Muscle of leg (tissue), 11 donors: ENCODE measurements around the gene EXOG. TPM values are rescaled to one million over a fixed set of nuclear protein-coding genes. Genes with fewer than 3 reads are reported as not detected.

Source experiments
- DNase-seq: peaks from one replicate; pipeline ENCODE4 v3.0.0; 2013
- H3K27ac ChIP-seq: one replicate; pipeline ENCODE4 v1.5.1; 2013; ENCODE audit warnings: mild to moderate bottlenecking, low read length, control low read depth
- H3K27me3 ChIP-seq: one replicate; pipeline ENCODE4 v1.6.1; 2013; ENCODE audit warnings: low read length; ENCODE audit not compliant: control insufficient read depth, insufficient read depth
- H3K36me3 ChIP-seq: one replicate; pipeline ENCODE4 v1.6.1; 2013; ENCODE audit warnings: low read length; ENCODE audit not compliant: control insufficient read depth, insufficient read depth
- H3K4me1 ChIP-seq: one replicate; pipeline ENCODE4 v1.6.1; 2013; ENCODE audit warnings: low read length; ENCODE audit not compliant: control insufficient read depth, insufficient read depth
- H3K4me3 ChIP-seq: one replicate; pipeline ENCODE4 v1.5.1; 2013; ENCODE audit warnings: low read length, control low read depth
- H3K9me3 ChIP-seq: replicated peaks from 2 replicates; pipeline ENCODE4 v1.6.1; 2013; ENCODE audit warnings: low read depth, low read length; ENCODE audit not compliant: control insufficient read depth
- WGBS: methylation state at CpG from one replicate; pipeline ENCODE4 v1.1.5; 2013; ENCODE audit warnings: missing lambda C conversion rate; ENCODE audit not compliant: insufficient coverage; 5-methylcytosine and 5-hydroxymethylcytosine counted together
- polyA plus RNA-seq, 8 donors: library from polyadenylated mRNA; unstranded; fragments of 120-200 nt; gene quantifications; one replicate each; pipeline versions ENCODE4 v1.2.1 to v1.2.3, GENCODE V29; 2013; ENCODE audit warnings: inconsistent platforms in 1 of 8, low replicate concordance in 1 of 8; ENCODE audit not compliant: insufficient read length in 8 of 8, insufficient read depth in 1 of 8
- total RNA-seq: library from RNA; stranded (reverse); fragments of 120-200 nt; gene quantifications from one replicate; pipeline ENCODE4 v1.2.4, GENCODE V29; 2013

The EXOG gene
- total and polyA plus RNA-seq, 9 donors = 11.0 to 24.1 (median 15.6) TPM

DNA sequence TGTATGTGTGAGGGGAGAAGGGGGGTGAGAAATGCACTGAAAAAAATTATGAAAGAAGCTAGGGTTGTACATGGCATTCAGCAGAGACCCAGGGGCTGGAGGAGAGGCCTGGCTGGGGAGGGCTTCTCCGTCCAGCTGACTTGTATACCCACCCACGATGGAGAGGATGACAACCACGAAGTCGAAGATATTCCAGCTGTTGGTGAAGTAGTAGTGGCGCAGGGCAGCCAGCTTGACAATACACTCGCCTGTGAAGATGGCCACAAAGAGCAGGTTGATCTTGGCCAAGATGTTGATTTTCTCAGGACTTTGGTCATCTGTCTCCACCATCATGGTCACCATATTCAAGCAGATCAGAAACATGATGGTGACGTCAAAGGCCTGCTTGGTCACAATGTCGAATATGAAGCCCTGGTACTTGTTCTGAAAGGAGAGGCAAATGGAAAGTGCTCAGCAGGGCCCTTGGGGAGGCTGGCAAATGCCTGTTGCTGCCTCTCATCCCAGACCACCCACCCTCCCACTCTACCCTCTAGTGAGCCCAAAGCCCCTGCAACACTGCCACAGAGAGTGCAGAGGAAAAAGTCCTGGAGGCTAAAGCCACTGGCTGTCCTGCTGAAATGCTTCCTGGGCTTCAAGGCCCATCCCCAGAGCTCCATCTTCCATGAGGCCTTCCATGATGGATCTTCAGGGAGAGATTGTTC lies 58.1 kb downstream of the EXOG start:
- no peaks in the 10 kb centered on the region for H3K9me3 ChIP-seq
- DNase-seq = no peak
- no peaks in the 10 kb centered on the region for H3K27me3 ChIP-seq
- H3K4me3 ChIP-seq = no peak overlapping the region
- H3K4me1 ChIP-seq = no peaks in the 10 kb centered on the region
- no peaks in the 10 kb centered on the region for H3K36me3 ChIP-seq
- H3K27ac ChIP-seq = no peak overlapping the region
- WGBS = 90% methylated on average over 6 of the region's 8 CpGs

DNA sequence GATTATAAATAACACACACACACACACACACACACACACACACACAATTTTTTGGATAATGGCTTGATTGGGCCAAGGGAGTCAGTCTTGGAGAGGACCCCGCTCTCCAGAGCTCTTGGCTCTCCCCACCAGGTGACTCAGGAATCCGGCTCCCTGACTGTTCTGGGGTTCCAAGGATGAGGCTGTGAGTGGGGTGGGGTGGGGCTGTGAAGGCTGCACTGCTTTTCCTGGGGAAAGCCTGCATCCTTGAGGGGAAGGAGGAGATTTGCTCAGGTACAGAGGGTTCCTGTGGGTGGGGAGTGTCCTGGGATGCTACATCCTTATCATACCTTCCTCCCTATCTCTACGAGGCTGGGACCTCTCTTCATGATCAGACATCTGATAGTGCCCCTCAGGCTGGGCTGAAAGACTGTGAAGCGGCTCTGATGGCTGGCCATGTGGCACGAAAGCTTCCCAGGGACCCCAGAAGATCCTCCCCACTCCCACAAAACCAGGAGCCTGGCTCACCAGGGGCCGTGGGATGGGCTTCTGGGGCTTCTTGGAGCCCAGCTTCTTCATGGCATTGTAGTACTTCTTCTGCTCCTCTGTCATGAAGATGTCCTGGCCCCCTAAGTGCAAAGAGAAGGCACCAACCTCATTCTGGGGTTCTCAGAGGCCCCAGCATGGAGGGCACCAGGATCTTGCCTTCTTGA lies 59.2 kb downstream of the EXOG start:
- DNase-seq = no peak
- no peak overlapping the region for H3K4me3 ChIP-seq
- H3K36me3 ChIP-seq = no peaks in the 10 kb centered on the region
- H3K27ac ChIP-seq = no peak overlapping the region
- H3K27me3 ChIP-seq = no peaks in the 10 kb centered on the region
- no peaks in the 10 kb centered on the region for H3K9me3 ChIP-seq
- 88% methylated on average over 2 of the region's 6 CpGs for WGBS
- H3K4me1 ChIP-seq = no peaks in the 10 kb centered on the region

DNA sequence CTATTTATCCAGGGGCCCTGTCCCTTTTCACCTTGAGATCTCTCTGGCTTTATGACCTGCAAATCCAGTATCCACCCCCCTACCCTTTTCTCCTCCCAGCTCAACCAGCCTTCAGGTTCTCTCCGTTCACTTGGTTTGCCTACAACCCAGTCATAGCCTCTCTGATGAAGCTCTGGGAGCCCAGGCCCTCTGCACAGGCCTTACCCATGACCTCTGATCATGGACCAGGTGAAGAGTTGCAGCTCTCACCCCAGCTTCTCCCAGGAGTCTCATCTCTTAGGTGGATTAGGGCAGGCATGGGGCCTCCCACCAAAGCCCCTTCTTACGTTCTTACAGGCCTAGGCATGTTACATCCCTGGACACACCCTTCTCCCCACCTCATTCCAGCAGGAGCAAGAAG lies 59.8 kb downstream of the EXOG start:
- H3K9me3 ChIP-seq = no peaks in the 10 kb centered on the region
- no peak overlapping the region for H3K4me3 ChIP-seq
- H3K36me3 ChIP-seq = no peaks in the 10 kb centered on the region
- WGBS = no CpG with 5 or more reads among the region's 2 CpGs
- no peak overlapping the region for H3K27ac ChIP-seq
- no peak for DNase-seq
- no peaks in the 10 kb centered on the region for H3K4me1 ChIP-seq
- H3K27me3 ChIP-seq = no peaks in the 10 kb centered on the region

DNA sequence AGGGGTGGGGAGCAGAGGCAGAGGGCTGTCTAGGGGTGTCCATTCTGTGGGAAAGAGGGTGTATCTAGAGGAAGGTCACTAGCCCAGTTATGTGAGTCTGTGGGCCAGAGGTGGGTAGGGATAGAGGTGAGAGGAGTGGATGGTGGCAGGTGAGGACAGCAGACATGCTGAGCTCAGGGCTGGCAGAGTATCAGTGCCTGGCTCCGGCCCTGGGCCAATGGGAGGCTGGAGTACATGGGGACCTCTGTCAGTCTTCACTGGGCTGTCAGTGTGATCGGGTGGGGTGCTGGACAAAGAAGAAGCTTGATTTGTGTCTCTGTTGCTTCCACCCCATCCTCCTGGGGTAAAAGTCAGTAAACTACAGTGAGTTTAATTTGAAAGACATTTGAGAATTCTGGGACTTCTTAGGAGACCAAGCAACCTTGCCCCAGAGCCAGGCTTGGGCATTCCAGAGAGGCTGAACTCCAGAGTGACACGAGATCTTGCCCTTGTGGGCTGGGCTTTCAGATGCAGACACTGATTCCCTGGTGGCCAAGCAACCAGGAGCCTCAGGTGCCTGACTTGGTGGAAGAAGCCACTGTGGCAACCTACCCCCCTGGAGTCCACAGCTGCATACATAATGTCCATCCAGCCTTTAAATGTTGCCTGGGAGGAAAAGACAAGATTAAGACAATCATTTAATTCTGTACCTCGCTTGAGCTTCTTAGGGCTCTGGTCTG lies 60.7 kb downstream of the EXOG start:
- Histone ChIP-seq H3K4me1 (no peaks in the 10 kb centered on the region), H3K36me3 (no peaks in the 10 kb centered on the region), H3K4me3 (no peak overlapping the region), H3K9me3 (no peaks in the 10 kb centered on the region), H3K27ac (no peak overlapping the region), H3K27me3 (no peaks in the 10 kb centered on the region)
- DNase-seq = no peak
- WGBS = 84% methylated on average over 3 of the region's 4 CpGs

DNA sequence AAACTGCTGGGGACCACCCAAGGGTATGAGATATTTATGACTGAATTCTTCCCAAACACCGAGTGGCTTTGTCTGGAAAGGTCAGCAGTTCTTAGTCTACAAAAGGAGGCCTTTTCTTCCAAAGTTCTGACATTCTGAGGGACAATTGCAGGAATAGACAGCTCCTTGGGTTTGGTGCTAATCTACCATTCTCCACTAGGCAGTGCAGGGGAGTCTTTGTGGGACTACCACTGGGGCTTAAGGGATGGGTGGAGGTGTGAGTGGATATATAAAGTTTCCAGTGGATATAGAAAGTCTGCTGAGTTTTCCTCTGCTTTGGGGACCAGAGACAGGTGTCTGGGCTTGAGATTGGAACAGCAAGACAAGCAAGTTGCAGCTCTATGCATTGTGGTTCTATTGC lies 62.7 kb downstream of the EXOG start:
- H3K27me3 ChIP-seq = no peaks in the 10 kb centered on the region
- no peak overlapping the region for H3K27ac ChIP-seq
- no peak for DNase-seq
- H3K4me1 ChIP-seq = no peaks in the 10 kb centered on the region
- no peaks in the 10 kb centered on the region for H3K36me3 ChIP-seq
- no peak overlapping the region for H3K4me3 ChIP-seq
- no peaks in the 10 kb centered on the region for H3K9me3 ChIP-seq
- no CpG with 5 or more reads among the region's 1 CpG for WGBS

DNA sequence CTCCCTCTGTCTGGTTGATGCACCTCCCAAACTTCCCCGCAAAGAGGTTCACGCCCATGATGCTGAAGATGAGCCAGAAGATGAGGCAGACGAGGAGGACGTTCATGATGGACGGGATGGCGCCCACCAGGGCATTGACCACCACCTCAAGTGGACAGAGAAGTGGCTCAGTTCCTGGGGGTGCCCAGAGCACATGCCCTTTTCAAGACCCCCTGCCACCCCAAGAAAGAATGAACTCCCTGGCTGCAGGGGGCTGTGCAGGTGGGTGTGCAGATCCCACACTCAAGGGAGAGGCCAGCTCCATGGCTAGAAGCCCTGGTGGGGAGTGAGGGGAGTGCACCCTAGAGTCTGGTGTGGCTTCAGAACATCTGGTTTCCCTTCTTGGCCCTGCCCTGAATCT lies 64.1 kb downstream of the EXOG start:
- Histone ChIP-seq H3K27ac (no peak overlapping the region), H3K4me1 (no peaks in the 10 kb centered on the region), H3K27me3 (no peaks in the 10 kb centered on the region), H3K9me3 (no peaks in the 10 kb centered on the region), H3K4me3 (no peak overlapping the region), H3K36me3 (no peaks in the 10 kb centered on the region)
- 94% methylated on average over 6 of the region's 6 CpGs for WGBS
- no peak for DNase-seq

DNA sequence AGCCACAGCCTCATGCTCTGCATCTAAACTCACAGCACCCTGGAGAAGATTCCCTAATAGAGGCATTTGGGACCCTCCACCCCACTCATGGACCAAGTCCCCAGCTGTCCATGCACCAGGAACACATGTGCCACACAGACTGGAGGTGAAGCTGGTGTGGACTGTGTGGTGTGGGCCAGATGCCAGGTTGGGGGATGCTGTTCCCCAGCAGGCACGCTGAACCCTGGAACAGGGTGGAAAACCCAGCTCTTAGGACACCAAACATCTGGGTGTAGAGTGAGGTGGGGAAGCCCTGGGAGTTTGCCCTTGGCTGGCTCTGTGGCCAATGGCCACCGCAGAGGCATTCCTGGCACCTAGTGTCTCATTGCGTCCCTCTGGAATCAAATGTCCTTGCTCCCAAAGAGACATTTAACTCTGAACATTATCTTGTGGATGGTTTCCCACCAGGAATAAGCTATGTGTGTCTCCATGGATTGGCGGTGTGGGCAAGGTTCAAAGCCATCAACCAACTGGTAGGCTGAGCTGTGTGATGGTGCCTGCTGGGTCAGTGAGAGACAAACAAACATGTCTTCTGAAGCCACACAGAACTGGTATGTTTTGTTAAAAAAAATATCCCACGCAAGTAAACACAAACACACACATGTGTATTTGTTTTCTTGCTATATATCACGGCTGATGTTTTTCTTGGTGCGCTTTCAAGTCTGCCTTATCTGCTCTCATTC lies 65.0 kb downstream of the EXOG start:
- H3K36me3 ChIP-seq = no peaks in the 10 kb centered on the region
- no peaks in the 10 kb centered on the region for H3K4me1 ChIP-seq
- no peaks in the 10 kb centered on the region for H3K27me3 ChIP-seq
- 100% methylated on average over 2 of the region's 7 CpGs for WGBS
- no peak overlapping the region for H3K27ac ChIP-seq
- H3K9me3 ChIP-seq = no peaks in the 10 kb centered on the region
- DNase-seq = no peak
- H3K4me3 ChIP-seq = no peak overlapping the region

DNA sequence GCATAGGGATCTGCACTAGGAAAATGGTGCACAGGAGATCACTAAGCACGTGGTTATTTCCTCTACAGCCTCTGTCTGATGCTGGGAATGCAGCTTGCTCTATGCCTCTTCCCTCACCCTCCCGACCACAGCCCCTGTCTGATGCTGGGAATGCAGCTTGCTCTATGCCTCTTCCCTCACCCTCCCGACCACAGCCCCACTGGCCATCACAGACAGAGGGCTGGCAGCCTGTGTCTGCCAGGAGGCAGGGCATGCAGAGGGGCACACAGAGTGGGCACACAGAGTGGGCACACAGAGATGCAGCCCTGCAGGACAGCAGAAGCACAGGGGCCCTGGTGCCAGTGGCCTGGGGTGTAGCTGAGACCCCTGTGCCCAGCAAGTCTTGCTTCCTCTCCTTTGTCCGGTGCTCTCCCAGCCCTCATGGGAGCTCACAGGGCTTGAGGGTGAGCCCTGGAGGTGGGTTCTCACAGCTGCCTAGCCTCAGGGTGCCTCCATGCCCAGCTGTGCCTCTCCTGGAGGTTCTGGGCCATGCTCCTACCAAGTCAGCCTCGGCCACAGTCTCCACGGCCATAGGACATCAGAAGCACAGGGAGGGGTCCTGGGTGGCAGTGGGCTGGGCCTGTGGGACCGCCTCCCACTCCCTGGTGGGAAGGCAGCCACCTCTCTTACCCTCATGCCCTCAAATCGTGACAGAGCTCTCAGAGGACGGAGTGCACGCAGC lies 65.8 kb downstream of the EXOG start:
- H3K4me1 ChIP-seq = no peaks in the 10 kb centered on the region
- WGBS = 59% methylated on average over 4 of the region's 10 CpGs
- H3K4me3 ChIP-seq = no peak overlapping the region
- no peak overlapping the region for H3K27ac ChIP-seq
- no peaks in the 10 kb centered on the region for H3K27me3 ChIP-seq
- no peak for DNase-seq
- H3K36me3 ChIP-seq = no peaks in the 10 kb centered on the region
- no peaks in the 10 kb centered on the region for H3K9me3 ChIP-seq

DNA sequence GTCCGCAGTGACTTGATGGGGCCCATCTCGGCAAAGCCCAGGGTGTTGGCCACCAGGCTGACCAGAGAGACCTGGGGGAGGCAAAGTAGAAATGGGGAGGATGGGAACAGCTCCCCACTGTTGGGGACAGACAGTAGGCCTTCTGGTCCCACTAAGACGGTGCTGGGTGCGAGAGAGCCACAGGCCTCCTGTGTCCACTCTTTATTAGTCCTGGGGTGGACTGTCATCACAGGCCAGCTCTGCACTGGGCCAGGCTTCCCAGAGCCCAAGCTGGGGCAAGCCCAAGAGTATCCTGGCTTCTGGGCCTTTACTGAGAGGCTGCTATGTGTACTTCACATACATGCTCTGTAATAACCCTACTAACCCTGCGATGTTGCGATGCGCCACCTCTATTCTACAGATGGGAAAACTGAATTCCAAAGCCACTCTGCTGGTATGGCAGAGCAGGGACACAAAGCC lies 66.4 kb downstream of the EXOG start:
- H3K27ac ChIP-seq = no peak overlapping the region
- no peaks in the 10 kb centered on the region for H3K4me1 ChIP-seq
- H3K36me3 ChIP-seq = no peaks in the 10 kb centered on the region

More for the DNA sequence above, 66.4 kb downstream of the EXOG start:
- Histone ChIP-seq H3K27me3 (no peaks in the 10 kb centered on the region), H3K9me3 (no peaks in the 10 kb centered on the region), H3K4me3 (no peak overlapping the region)
- DNase-seq = no peak
- WGBS = 97% methylated on average over 6 of the region's 7 CpGs
